Nucleus accumbens (tissue), 56 donors: ENCODE data around the gene PLAAT4.

Source experiments
- DNase-seq, 56 donors: peaks; one replicate each; lab custom pipeline; 2025; lab: John Stamatoyannopoulos, UW

The PLAAT4 gene

DNA sequence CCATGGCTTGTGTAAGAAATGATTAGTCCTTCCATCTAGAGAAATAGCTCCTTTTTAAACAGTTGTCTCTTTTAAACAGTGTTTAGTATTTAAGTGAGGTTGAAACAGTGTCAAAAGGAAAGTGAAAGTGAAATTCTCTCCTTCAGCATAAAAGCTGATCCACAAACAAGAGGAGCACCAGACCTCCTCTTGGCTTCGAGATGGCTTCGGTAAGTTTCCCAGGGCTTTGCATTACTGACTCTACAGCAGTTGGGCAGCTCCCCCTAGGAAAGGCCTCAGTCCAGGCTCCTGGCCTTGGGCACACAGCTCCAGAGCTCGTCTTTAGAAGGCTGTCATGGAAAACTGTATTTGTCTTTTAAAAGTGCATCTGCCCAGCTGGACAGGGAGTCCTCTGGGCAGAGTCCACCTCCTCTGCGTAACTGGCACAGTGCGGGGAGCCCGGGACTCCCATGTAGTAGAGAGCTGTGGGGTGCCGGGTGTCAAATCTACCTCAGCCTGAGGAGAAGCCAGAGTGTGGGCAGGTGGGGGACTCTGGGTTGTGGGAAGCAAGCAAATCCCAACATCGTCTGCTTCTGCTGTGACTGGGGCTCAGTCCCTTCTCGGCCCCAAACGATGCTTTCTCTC is at the start of gene PLAAT4:
Gene PLAAT4 (plus strand): TSS at position 140 of the 624 bp plus-strand sequence. CDS start 61 bp downstream, at position 201.
- peak in 45 of 56 donors; percentile 15 to 77 (median 53) for DNase-seq

- DNase-seq: no peak
These were observed 47.8 kb upstream of the PLAAT4 start for GRCh38 chr11:63488789-63489188.

DNA sequence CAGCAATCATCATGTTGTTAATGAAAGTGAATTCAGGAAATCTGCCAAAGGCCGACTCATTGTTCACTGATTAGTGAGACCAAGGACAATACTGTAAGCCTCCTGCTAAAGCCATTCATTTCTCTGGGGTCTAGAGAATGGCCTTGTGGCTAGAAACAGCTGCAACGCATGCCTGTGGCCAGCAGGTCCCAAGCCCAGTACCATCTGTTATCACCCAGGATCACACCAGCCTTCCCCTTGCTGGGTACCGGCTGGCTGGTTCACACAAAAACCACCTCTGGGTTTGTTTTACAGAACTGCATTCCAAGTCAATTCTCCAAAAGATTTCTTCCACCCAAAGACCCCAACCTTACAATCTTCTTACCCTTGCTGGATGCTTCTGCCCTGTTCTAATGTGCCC is 46.7 kb upstream of the PLAAT4 start:
- peak in 3 of 56 donors; percentile 9 to 41 (median 37) for DNase-seq

DNA sequence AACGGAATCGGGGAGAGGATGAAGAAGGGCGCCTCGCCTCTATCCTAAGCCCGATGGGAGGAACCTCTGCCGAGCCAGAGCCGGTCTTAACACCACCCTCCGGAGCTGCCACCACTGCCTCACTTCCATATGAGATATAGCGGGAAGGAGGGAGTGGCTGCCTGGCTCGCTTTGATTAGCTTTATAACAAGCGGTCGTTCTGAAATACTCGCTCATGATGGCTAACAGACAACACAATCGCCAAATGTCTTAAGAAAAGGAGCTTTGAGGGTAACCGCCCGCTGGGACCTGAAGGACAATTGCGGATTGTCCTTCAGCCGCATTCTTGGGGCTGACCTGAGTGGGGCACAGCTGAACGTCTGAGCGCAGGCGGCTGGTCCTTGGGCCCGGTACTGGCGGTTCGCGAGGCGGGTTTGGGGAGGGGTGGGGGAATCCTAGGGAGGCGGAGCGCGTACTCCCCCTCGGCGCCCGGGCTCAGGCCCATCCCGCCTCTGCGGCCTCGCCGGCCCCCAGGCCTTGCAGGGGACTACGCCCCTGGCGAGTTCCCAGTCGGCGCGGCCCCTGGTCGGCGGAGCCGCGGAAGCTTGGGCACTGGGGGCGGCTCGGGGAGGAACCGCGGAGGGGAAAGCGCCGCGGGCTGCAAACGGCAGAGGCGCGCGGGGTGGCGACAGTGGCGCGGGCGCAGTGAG is 45.9 kb upstream of the PLAAT4 start, which contains the start of gene PLAAT5:
Gene PLAAT5 (minus strand): TSS at position 617 of the 689 bp plus-strand sequence. CDS start 133 bp downstream, at position 484.
- DNase-seq: peak in 22 of 56 donors; percentile 8 to 78 (median 36)

DNA sequence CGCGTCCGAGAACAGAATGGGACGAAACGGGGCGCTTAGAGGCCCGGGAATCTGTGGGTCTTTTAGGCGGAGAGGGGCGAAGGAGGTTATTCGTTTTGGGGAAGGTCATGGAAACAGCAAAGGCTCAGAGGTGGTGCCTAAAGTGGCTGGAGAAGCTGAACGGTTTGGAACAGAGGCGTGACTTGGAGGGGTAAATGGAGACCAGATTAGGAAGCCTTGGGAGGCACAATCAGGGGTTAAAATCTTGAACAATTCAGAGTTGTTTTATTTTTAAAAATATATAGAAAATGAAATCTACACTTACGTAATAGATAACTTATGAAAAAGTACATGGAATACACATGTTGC is 45.4 kb upstream of the PLAAT4 start:
- DNase-seq: no peak

DNA sequence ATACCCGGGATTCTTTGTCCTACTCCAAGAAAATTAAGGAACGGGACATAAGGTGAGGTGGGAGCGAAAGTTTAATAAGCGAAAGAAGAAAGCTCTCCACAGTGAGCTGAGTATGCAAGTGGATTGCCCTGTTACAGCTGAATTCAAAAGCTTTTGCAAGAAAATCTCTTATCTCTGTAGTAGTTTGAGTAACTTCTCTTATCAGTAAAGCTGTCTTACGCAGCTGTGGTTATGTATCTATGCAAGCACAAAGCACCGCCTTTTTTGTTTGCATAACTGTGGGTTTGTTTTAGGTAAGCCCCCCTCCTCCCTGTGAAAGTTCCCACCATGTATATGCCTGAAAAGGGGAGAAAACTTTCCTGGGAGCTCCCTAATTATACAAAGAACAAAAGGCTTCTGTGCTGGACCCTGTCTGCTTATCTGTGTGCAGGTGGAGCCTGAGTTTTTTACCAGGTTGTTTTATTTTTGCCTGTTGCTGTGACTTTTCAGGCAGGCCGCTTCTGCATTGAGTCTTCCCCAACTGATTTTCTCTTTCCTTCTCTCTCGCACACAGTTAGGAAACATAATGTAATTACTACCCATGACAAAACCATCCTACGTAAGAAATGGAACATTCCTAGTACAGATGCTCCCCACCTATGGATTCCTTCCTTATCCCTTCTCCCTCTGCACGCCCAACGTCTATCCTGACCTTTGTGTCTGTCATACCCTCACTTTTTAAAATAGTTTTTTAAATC is 44.8 kb upstream of the PLAAT4 start:
- DNase-seq: no peak

- DNase-seq: no peak
These were observed 44.2 kb upstream of the PLAAT4 start for GRCh38 chr11:63492441-63492840.

GRCh38 chr11:63493127-63493526 is 43.5 kb upstream of the PLAAT4 start:
- no peak for DNase-seq

DNA sequence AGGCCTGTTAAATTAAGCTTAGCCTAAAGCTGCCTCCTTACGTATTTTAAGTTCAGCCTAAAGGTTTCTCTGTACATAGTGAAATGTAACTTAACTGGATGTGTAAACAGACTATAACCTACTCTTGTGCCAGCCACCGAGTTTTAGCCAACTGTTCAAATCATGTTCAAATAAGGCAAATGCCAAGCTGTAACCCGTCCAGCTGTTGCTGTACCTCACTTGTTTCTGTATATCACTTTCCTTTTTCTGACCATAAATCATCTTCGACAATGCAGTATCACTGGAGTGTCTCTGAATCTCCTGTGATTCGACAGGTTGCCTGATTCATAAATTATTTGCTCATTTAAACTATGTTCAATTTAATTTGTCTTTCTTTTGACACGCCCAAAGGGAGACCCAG is 41.6 kb upstream of the PLAAT4 start:
- DNase-seq: no peak

- DNase-seq: no peak
These were observed 36.7 kb upstream of the PLAAT4 start for GRCh38 chr11:63499874-63500273.

GRCh38 chr11:63501236-63501635 is 35.4 kb upstream of the PLAAT4 start:
- no peak for DNase-seq

GRCh38 chr11:63502252-63502820 is 34.3 kb upstream of the PLAAT4 start:
- DNase-seq: no peak

- DNase-seq: no peak
These were observed 33.1 kb upstream of the PLAAT4 start for GRCh38 chr11:63503492-63503891.

- no peak for DNase-seq
These were observed 32.6 kb upstream of the PLAAT4 start for GRCh38 chr11:63504054-63504453.

- DNase-seq: peak in 17 of 56 donors; percentile 7 to 62 (median 24)
These were observed 31.5 kb upstream of the PLAAT4 start for GRCh38 chr11:63504933-63505586.

DNA sequence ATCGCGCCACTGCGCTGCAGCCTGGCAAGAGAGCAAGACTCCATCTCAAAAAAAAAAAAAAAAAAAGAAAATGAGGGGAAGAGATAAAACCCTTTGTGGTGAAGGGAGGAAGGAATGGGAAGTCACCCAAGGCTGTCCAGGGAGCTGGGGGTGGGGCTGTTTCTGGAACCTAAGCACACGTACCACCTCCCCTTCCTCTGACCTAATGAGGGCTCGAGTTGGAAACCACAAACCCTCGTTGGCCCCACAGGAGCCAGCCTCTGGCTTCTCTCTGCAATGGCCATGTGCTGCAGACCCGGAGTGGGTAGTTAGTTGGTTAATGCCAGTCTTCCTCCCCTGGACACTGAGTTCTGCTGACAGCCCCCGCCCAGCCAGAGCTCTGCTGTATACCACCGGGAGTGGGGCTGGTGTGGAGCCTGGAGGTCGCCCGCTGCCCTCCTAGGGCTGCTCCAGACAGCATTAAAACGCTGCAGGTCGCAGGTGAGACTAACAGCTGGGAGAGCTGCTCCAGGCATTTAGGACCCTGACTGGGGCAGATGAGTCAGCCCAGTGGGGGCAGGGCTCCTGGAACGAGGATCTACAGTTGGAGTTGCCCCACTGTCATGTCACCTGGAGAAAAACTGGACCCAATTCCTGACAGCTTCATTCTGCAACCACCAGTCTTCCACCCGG is 30.6 kb upstream of the PLAAT4 start, which contains the start of gene LGALS12:
Gene LGALS12 (plus strand): TSS at position 228 of the 672 bp plus-strand sequence. CDS start 375 bp downstream, at position 603.
- no peak for DNase-seq

DNA sequence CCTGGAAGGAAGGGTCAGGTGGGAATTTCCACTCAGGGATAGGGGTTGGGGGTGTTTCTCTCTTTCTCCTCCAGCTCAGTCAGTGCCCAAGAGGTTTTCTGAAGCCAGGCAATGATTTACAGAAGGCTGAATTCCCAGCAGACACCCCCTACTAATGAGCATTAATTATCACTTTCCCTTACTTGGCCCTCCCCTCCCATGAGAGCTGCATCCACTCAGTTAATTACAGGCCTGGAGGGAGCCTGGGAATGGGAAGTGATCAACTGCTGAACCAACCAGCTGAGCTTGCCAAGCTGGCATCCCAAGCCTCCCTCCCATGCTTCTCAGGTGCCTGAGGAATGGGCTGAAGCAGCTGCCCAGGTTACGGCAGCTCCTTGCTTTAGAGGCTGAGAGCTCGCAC is 29.7 kb upstream of the PLAAT4 start:
- no peak for DNase-seq

GRCh38 chr11:63507511-63507910 is 29.1 kb upstream of the PLAAT4 start:
- no peak for DNase-seq

- peak in 48 of 56 donors; percentile 23 to 84 (median 64) for DNase-seq
These were observed 28.6 kb upstream of the PLAAT4 start for GRCh38 chr11:63508009-63508408.

DNA sequence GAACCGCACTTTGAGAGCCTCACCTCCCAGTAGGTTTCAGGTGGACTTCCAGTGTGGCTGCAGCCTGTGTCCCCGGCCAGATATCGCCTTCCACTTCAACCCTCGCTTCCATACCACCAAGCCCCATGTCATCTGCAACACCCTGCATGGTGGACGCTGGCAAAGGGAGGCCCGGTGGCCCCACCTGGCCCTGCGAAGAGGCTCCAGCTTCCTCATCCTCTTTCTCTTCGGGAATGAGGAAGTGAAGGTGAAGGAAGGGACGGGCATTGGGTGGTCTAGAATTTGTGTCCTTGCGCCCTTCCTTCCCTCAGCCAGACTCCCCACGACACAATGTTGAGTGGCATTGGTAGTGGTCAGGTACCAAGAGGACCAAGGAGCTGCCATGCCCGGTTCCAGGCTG is 27.9 kb upstream of the PLAAT4 start:
- DNase-seq: no peak
